HG03060 (cell line): ENCODE data around the gene RBPJL.

ENCODE experiments used
- ATAC-seq: cut with Tn5 transposase; IDR thresholded peaks from one replicate; pipeline ENCODE4 v1.9.1; 2021; ENCODE audit warnings: low read depth, moderate number of reproducible peaks; ENCODE audit not compliant: unreplicated experiment

The RBPJL gene

GRCh38 chr20:45292343-45292742 is 14.3 kb upstream of the RBPJL start:
- no peak for ATAC-seq

GRCh38 chr20:45293041-45294002 is 13.3 kb upstream of the RBPJL start:
- ATAC-seq = no peak

GRCh38 chr20:45294003-45294368 is 12.7 kb upstream of the RBPJL start:
- ATAC-seq = no peak

GRCh38 chr20:45294659-45295058 is 12.0 kb upstream of the RBPJL start:
- ATAC-seq = no peak

GRCh38 chr20:45297786-45298497 is 8.7 kb upstream of the RBPJL start:
- no peak for ATAC-seq

- no peak for ATAC-seq
Measured at GRCh38 chr20:45299786-45300185, 6.9 kb upstream of the RBPJL start.

GRCh38 chr20:45300961-45301360 is 5.7 kb upstream of the RBPJL start:
- ATAC-seq = no peak

- ATAC-seq = no peak
Measured at GRCh38 chr20:45301824-45302271, 4.8 kb upstream of the RBPJL start.

GRCh38 chr20:45303586-45304463 is 2.8 kb upstream of the RBPJL start:
- no peak for ATAC-seq

GRCh38 chr20:45304464-45304999 is 2.1 kb upstream of the RBPJL start:
- ATAC-seq = no peak

- ATAC-seq = no peak
Measured at GRCh38 chr20:45305262-45305661, 1.4 kb upstream of the RBPJL start.

- ATAC-seq = no peak
Measured at GRCh38 chr20:45307076-45307640, 518 bp downstream of the RBPJL start.

GRCh38 chr20:45308117-45308778 is 1.6 kb downstream of the RBPJL start, which contains the start of gene MATN4:
MATN4 (minus strand) TSS chr20:45308299; CDS start chr20:45305582, 2,717 bp downstream.
- ATAC-seq = no peak

GRCh38 chr20:45309075-45309474 is 2.4 kb downstream of the RBPJL start:
- ATAC-seq = no peak

GRCh38 chr20:45311589-45312211 is 5.1 kb downstream of the RBPJL start:
- no peak for ATAC-seq

GRCh38 chr20:45312241-45312640 is 5.6 kb downstream of the RBPJL start:
- no peak for ATAC-seq

- ATAC-seq = no peak
Measured at GRCh38 chr20:45313065-45313695, 6.5 kb downstream of the RBPJL start.

- ATAC-seq = no peak
Measured at GRCh38 chr20:45313943-45314342, 7.3 kb downstream of the RBPJL start.

GRCh38 chr20:45315672-45316071 is 9.0 kb downstream of the RBPJL start:
- no peak for ATAC-seq
